GM19468 (cell line): Measurements from ENCODE around the gene RFX8.

Experiments used
- ATAC-seq: cut with Tn5 transposase; IDR thresholded peaks from one replicate; pipeline ENCODE4 v1.9.1; 2021; ENCODE audit warnings: mild to moderate bottlenecking, moderate library complexity, moderate number of reproducible peaks; ENCODE audit not compliant: unreplicated experiment; ENCODE audit errors: extremely low read depth

Gene RFX8

DNA sequence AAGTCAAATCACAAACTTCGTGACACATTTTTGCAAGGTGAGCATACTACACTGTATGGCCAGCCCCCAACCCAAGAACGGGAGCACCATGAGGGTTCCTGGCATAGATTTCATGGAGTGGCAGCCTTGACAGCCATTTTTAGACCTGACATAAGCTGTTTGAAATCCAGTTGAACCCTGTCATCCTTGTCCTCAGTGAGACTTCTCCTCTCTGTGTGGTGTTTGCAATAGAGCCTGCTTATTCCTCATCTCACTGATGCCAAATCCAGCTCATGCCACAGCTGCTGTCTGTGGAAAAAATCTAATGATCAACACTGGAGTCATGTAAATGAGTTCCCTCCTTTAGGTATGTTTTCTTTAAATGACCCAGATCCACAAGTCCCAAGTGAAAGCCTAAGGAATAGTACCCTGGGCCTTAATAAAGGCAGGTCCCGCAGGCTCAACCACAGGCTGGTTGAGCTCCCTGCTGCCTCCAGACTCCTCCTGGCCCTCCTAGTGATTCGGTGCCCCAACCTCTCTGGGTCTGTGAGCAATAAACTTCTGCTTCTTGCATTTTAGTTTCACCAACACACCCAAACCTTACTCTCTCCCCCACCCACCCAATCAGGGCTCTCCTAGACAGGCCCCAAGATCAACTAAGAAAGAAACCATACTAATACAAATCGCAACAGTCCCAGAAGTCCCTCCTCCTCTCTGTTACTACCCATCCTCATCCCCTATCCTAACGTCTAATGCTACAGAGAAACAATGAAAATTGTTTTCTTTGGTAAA, 79.2 kb downstream of the RFX8 start:
- no peak for ATAC-seq

DNA sequence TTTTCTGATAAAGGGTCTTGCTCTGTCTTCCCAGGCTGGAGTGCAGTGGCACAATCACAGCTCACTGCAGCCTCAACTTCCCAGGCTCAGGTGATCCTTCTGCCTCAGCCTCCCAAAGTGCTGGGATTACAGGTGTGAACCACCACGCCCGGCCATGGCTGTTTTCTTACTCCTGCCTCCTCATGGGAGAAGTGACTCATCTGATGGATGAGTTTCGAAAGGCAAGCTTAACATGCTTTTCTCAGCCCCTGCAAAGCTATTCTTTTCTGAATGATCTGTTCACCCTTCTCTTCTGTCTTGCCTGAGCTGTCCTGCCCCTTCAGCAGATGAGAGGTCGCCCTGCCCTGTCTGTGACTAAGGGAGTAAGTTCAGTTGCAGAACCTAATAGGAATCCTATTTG, 86.7 kb downstream of the RFX8 start:
- no peak for ATAC-seq

DNA sequence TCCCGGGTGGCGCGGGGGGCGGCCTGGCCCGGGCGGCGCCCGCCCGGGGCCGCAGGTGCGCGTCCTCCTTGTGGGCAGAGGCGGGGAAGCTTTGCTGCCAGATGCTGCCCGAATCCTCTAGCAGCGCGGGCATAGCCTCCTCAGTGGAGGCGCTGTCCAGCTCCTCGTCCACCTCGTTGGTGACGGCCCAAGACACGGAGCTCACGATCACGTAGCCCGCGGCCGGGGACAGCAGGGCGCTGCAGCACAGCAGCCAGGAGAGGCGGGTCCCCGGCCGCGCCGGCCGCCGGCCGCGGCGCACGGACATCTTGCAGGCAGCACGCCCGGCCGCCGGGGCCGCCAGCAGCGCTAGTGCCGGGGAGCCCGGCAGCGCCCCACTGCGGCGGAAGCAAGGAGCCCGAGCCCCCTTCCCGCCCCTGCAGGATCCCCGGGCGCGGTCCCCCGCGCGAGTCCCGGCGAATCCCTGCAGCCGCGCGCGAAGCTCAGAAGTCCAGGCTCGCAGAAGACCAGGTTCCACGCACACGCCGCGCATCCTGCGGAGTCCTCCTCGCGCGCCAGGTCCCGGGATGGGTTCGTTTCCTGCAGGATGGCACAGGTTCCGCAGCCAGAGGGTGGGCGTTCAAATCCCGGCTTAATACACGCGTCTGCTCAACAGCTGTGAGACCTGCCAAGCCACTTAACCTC, 87.6 kb downstream of the RFX8 start, which contains the start of gene CREG2:
Gene CREG2 (minus strand): TSS at position 353 of the 684 bp plus-strand sequence. CDS start 46 bp downstream, at position 307.
- ATAC-seq, result no peak

DNA sequence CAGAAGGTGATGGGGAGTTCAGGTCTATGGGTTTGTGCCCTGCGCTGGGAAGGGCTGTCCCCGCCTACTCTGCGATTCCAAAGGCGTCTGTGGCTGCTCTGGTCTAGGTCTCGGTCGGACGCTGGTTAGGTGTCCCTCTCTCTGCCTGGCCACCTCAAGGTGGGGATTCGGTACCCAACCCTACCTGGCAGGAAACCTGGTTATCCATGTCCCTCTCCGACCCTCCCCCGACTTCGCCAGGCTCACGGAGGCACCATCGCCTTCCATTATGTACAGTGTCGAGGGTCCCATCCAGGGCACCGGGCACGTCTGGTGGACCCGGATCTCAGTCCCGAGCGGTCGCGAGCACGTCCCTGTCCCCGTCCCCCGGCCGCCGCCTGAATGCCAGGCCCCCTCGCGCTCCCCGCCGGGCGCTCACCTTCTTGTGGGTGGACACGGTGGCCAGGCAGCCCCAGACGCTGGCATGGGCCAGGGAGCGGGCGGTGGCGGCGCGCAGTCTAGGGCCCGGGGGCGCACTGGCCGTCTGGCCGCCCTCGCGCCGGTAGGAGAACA, 88.2 kb downstream of the RFX8 start:
- no peak for ATAC-seq

DNA sequence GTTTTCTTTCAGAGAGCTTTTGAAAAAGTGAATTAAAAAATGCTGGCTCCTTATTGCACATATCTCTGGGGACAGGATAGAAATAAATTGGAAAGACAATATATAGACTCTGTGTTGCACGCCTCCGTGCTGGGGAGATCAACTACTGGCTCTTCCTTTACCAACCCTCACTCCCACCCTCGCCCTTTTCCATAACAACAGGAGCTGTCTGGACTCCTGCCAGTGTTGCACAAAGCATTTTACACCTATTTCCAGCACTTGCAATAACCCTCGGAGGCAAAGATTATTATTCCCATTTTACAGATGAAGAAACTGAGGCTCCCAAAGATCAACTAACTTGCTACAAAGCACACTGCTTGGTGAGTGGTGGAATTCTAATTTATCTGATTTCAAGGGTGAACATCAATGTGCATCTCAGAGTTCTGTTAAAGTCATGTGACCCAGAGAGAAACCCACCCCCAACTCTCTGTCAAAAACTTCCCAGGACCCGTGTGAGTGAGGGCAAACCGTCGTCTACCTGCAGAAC, 91.8 kb downstream of the RFX8 start:
- ATAC-seq, result no peak

DNA sequence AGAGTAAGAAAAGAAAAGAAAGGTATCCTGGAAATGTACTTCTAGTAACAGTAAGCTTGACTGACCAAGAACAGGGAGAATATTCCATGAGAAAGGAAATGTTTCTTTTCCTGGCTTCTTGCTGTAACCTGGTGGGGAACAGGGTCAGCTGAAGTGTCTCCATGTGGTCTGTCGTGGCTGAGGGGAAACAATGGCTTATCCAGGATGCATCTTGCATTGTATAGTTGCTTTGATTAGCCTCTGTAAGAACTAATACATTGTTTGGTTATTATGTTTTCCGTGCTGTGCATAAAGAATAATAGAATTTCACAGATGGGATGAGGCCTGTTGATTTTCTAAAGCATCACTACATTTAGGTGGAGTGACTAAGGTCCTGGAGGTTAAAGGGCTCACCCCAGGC, 92.5 kb downstream of the RFX8 start:
- ATAC-seq, result no peak

DNA sequence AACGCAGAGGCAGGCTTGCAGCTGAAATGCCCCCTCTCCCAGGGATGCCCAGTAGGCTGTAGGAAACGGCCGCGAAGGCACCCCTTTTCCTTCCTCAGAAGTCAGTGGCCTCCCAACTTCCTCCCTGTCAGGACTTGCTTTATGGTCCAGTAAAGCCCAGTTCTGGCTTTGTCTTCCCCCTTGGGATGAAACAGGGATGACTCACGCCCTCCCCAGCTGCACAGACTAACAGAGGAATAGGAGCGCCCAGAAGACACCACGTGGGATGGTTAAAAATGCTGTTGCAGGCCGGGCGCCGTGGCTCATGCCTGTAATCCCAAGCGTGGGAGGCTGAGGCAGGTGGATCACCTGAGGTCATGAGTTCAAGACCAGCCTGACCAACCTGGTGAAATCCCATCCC, 94.5 kb downstream of the RFX8 start:
- no peak for ATAC-seq

DNA sequence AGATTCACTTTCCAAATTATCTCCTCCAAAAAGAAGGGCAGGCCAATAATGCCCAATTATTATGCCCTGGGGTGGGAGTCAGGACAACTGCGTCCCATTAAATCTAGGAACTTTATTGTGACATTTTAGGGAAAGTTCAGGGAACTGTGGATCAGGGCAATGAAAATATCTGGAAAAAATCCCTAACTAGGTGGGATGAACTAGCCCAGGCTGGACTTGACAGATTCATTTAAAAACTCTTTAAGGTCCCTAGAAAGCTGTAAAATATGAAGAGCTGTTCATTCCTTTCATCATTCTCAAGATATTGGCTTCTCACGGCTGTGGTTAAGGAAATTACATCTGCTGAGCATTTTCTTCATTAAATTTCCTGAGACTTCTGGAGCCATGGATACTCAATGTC, 95.8 kb downstream of the RFX8 start:
- no peak for ATAC-seq

DNA sequence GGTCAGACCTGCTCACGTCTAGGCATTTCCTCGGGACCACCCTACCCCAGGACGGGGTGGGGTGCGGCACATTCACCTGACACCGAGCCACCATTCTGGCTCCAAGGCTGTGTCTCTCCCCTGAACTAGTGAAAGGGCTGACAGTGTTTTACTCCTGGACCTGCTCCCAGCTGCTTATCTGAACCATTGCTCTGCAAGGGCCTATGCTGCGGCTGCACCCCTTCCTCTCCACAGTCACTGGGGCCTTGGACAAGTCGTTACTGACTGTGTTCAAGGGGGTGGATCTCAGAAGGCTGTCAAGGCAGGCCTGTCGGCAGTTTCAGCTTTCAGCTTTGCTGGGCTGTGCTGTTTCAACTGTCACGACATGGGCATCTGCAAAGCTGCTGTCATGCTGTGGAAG, 99.3 kb downstream of the RFX8 start:
- ATAC-seq, result no peak

DNA sequence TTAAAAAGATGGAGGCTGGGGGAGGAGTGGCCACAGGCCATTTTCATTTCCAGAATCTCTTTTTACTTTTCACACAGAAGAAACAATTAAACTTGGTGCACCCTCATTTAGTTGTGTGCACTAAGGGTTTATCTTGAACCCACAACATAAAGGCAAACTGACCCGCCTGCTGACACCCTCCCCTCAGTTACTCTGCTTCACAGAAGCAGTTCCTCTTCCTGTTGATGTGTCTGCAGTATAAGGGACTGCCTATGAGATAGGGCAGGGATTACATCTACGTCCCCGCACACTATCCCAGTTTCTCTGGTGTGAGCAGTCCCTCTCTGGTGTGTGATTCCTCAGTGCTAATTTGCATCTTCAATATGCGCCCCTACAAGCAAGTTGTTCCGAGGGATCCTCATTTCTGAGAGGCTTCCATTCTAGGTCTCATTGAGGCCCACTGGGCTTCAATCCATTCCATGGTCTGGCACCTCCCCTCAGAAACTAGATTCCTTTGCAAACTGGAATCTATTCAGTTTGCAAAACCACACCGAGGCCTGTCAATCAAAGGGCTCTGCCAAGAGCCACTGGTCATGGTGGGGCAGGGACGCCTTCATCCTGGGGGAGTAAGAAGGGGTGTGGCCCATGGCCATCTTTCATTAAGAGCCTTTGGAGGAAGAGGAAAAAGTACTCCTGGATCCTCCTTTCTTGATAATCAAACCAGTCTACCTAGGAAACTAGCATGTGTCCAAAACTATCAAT, 99.9 kb downstream of the RFX8 start:
- ATAC-seq, result no peak

DNA sequence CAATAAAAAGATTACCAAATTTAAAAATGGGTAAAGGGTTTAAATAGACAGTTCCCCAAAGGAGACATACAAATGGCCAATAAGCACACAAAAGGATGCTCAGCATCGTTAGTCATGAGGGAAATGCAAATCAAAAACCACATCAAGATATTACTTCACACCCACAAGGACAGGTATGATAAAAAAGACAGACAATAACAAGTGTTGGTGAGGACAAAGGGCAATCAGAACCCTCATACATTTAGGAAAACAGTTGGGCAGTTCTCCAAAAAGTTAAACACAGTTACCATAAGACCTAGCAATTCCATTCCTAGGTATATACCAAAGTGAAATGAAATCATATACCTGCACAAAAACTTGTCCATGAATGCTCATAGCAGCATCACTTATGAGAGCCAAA, 102.1 kb downstream of the RFX8 start:
- no peak for ATAC-seq

DNA sequence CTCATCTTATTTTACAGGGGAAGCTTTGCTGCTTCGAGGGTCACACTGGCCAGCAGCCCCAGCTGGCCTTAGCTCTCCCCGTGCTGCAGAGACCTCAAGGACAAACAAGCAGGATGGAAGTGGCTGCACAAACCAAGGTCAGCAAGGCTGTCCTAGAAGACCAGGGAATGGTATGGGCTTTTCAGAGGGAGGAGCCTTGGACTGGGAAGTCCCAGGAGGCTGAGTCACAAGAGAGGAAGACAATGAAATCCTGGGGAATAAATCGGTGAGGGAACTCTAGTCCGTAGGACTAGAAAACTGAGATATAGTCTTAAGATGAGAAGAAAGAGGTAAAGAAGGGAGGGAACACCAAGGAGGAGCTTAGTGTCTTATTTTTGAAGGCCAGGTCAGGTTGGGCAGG, 103.3 kb downstream of the RFX8 start:
- ATAC-seq, result no peak

DNA sequence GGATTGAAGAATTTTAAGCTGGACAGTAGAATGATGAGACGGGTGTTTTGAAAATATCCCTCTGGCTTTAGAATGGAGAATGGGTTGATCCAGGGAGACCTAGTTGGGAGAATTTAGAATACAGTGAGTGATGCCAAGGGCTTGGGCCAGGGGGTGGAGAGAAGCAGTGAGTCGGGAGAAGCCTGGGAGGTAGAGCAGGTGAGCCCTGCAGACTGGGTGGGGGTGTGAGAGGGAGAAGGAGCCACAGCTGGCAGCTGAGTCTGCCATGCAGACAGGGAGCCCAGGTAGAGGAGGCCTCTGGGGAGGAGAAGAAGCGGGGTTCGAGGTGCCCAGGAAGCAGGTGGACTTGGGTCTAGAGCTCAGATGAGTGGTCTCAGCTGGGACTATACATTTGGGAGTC, 105.8 kb downstream of the RFX8 start:
- ATAC-seq, result no peak

DNA sequence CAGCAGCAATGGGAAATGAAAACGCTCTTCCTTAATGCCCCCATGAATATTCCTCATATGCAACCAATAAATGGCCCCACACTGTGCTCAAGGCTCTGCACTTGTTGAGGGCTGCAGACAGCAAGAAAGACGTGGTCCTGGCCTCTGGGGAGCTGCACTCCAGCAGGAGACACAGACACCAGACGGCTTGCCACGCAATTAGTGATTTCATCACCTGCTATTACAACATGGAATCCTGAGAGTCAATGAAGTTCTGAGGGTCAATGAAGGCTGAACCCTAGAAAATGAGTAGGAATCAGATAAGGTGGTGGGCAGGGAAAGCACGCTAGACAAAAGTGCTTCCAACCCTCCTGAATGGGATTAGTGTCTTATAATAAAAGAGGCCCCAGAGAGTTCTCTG, 106.5 kb downstream of the RFX8 start:
- no peak for ATAC-seq

DNA sequence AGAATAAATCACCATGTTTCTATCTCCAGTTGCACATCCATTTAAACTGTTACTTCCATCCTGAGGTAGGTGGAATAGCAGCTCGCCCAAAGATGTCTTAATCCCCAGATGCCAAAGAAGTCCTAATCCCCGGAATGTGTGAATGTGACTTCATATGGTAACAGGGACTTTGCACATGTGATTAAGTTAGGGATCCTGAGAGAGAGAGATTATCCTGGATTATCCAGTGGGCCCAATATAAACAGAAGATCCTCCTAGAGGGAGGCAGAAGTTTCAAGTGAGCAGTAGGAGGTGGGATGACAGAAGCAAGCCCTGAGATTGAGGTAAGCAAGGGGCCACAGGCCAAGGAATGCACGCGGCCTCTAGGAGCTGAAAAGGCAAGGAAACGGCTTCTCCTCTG, 107.4 kb downstream of the RFX8 start:
- no peak for ATAC-seq

DNA sequence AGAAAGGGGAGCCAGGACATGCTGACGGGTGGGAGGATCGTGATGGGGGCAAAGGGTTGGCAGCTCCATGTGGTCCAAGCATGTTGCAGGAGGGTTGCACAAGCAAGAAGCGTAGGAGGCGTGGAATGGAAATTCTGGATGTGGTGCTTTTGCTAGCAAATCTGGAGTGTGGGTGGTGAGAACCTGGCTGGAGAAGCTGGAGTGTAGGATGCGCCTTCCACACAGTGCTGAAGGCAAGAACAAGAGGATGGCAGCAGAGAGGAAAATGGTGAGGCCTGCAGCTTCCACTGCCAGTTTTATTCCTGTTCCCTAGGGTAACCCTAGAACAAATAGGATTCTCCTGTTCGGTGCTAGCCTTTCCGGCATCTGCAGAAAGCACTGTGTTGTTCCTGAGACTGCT, 110.0 kb downstream of the RFX8 start:
- ATAC-seq, result no peak

DNA sequence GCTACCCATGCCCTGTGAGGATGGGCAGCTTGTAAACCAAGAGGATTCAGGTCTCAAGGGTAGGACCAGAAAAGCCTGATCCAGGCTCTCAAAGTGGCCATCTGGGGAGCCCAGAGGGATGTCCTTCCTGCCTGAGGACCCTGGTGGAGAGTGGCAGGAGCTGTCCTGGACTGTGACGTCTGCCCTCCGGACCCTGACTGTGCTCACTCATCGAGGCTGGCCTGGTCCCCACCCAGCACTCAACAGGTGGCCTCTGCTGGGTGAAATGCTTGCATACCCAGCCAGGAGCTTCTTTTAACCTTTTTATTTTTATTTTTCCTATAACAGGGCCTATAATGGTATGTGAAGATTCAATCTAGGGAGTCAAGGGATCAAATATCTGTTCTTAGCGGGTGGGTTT, 112.1 kb downstream of the RFX8 start:
- no peak for ATAC-seq

DNA sequence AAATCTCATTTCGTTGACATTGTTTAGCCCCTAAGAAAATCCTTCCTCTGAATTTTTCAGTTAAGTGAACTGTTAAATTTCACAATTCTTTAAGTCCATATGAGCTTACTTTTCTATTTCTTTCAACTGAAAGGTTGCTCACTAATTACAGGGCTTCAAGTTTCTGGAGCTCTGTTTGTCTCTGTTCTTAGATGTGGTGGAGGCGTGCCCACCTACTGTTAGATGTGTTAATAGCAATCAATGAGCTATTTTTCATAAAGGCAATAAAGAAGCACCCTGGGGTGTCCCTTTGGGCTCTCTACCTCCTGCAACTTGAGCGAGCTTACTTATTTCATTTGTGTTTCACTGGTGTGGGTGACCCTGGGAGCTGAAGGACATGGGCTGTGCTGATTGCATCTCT, 112.6 kb downstream of the RFX8 start:
- no peak for ATAC-seq

DNA sequence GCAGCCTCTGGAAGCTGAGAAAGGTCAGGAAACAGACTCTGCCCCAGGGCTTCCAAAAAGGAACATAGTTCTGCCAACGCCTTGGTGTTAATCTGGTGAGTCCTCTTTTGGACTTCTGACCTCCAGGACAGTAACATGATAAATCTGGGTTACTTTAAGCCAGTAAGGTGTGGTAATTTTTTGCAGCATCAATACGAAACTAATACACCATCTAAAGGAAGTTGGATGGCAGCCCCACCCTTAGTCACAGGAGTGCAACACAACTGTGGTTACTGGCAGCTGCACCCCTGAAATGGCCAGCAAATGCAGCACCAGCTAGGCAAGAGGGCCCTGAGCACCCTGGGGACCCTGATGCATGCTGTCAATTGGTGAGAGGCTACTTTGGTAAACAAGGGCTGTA, 113.4 kb downstream of the RFX8 start:
- no peak for ATAC-seq

DNA sequence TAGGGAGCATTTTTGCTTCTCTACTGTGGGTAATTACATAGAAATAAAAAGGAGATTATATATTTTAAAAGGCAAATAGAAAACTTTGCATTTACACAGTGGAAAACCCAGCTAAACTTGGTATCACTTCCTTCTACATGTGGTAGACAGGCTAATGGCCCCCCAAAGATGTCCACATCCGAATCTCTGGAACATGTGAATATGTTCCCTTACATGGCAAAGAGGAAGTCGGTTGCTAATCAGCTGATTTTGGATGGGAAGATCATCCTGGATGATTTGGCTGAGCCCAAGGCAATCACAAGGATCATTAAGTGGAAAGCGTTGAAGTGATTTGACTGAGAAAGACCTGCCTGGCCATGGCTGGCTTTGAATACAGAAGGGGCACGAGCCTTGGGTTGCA, 113.8 kb downstream of the RFX8 start:
- ATAC-seq, result no peak

DNA sequence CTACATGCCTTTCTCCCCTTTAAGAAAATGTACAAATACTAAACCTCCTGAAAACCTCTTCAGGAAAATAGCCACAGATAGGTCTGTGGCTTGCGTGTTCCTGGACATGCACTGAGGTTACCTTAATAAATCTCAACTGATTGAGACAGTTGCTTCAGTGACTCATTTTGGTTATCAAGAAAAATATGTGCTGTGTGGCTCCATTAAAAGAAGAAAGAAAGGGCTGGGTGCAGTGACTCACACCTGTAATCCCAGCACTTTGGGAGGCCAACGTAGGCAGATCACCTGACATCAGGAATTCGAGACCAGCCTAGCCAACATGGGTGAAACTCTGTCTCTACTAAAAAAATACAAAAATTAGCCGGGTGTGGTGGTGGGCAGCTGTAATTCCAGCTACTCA, 114.7 kb downstream of the RFX8 start:
- ATAC-seq, result no peak
